IMR-90 (cell line): Measurements from ENCODE around the gene CHAT. TPM values are rescaled to one million over a fixed set of nuclear protein-coding genes. Genes with fewer than 3 reads are reported as not detected.

Experiments used
- ATAC-seq: fragments of 200-7000 bp; cut with Tn5 transposase; 2 replicates; pipeline ENCODE4 v1.9.1; 2020; ENCODE audit warnings: low read depth, mild to moderate bottlenecking, moderate library complexity
- BruUV-seq: library from RNA; stranded (reverse); fragments of 400-500 nt; replicated peaks from 2 replicates; lab custom pipeline; 2021; lab: Mats Ljungman, UMichigan
- CTCF ChIA-PET: fragments of 300-600 bp; formaldehyde crosslinking; extraction: SDS; loops from one replicate; lab custom pipeline; 2021; ENCODE audit warnings: antibody characterized with exemption; lab: Yijun Ruan, JAX
- POLR2A ChIA-PET: fragments of 300-600 bp; sonication (Branson Sonifier 250); formaldehyde crosslinking; loops from one replicate; lab custom pipeline; 2022; ENCODE audit warnings: antibody characterized with exemption; ENCODE audit not compliant: unreplicated experiment; lab: Charles Lee
- DNase-seq: peaks from one replicate; pipeline ENCODE4 v3.0.0; 2013
- H2AFZ ChIP-seq: replicated peaks from 2 replicates; pipeline ENCODE3; 2013; ENCODE audit warnings: low read length, mild to moderate bottlenecking; ENCODE audit not compliant: poor library complexity
- H2AK5ac ChIP-seq: 2 replicates; pipeline ENCODE4 v1.6.1; 2013; ENCODE audit warnings: low read depth, low read length, inconsistent platforms
- H2AK9ac ChIP-seq: replicated peaks from 2 replicates; pipeline ENCODE3; 2013; ENCODE audit warnings: mild to moderate bottlenecking, low read depth, low read length, moderate library complexity; ENCODE audit not compliant: poor library complexity
- H2BK120ac ChIP-seq: 2 replicates; pipeline ENCODE4 v1.6.1; 2013; ENCODE audit warnings: low read depth, low read length, inconsistent platforms
- H2BK15ac ChIP-seq: 3 replicates; pipeline ENCODE4 v1.6.1; 2013; ENCODE audit warnings: low read depth, low read length, inconsistent platforms
- H2BK20ac ChIP-seq: 2 replicates; pipeline ENCODE4 v1.6.1; 2013; ENCODE audit warnings: low read depth, mild to moderate bottlenecking, inconsistent platforms, low read length, moderate library complexity
- H2BK5ac ChIP-seq: 2 replicates; pipeline ENCODE4 v1.6.1; 2013; ENCODE audit warnings: mild to moderate bottlenecking, low read depth, low read length, inconsistent platforms; ENCODE audit not compliant: poor library complexity, severe bottlenecking
- H3K14ac ChIP-seq: replicated peaks from 2 replicates; pipeline ENCODE4 v1.6.1; 2013; ENCODE audit warnings: low read depth, low read length, inconsistent platforms
- H3K18ac ChIP-seq: 2 replicates; pipeline ENCODE4 v1.6.1; 2013; ENCODE audit warnings: low read depth, low read length, control low read depth
- H3K23ac ChIP-seq: 2 replicates; pipeline ENCODE4 v1.6.1; 2013; ENCODE audit warnings: low read depth, low read length, inconsistent platforms
- H3K27ac ChIP-seq: 2 replicates; pipeline ENCODE4 v1.5.1; 2013; ENCODE audit warnings: mild to moderate bottlenecking, control low read depth, low read length; ENCODE audit not compliant: insufficient read depth
- H3K27me3 ChIP-seq: 2 replicates; pipeline ENCODE4 v1.6.1; 2013; ENCODE audit warnings: low read length; ENCODE audit not compliant: control insufficient read depth, insufficient read depth
- H3K36me3 ChIP-seq: 2 replicates; pipeline ENCODE4 v1.6.1; 2013; ENCODE audit warnings: low read length, mixed read lengths; ENCODE audit not compliant: control insufficient read depth, insufficient read depth
- H3K4ac ChIP-seq: 2 replicates; pipeline ENCODE4 v1.6.1; 2013; ENCODE audit warnings: low read depth, low read length, inconsistent platforms
- H3K4me1 ChIP-seq: 2 replicates; pipeline ENCODE4 v1.6.1; 2013; ENCODE audit warnings: low read length, mixed read lengths; ENCODE audit not compliant: control insufficient read depth, insufficient read depth
- H3K4me2 ChIP-seq: 2 replicates; pipeline ENCODE4 v1.6.1; 2013; ENCODE audit warnings: low read depth, mild to moderate bottlenecking, control low read depth, low read length, moderate library complexity
- H3K4me3 ChIP-seq: 2 replicates; pipeline ENCODE4 v1.5.1; 2013; ENCODE audit warnings: low read depth, mild to moderate bottlenecking, control low read depth, low read length, moderate library complexity; ENCODE audit not compliant: insufficient read depth
- H3K56ac ChIP-seq: 2 replicates; pipeline ENCODE4 v1.6.1; 2013; ENCODE audit warnings: low read length, inconsistent platforms; ENCODE audit not compliant: insufficient read depth; ENCODE audit errors: extremely low read depth
- H3K79me1 ChIP-seq, 2 experiments: 2 replicates each; pipeline ENCODE4 v1.6.1; 2013; ENCODE audit warnings: low read length in 2 of 2, inconsistent platforms in 1 of 2, low read depth in 1 of 2
- H3K9ac ChIP-seq: 2 replicates; pipeline ENCODE4 v1.6.1; 2013; ENCODE audit warnings: low read depth, low read length, control low read depth
- H3K9me1 ChIP-seq: 2 replicates; pipeline ENCODE4 v1.6.1; 2013; ENCODE audit warnings: low read length, inconsistent platforms; ENCODE audit not compliant: insufficient read depth
- H3K9me3 ChIP-seq: 2 replicates; pipeline ENCODE4 v1.6.1; 2013; ENCODE audit warnings: low read length; ENCODE audit not compliant: control insufficient read depth, insufficient read depth
- H4K20me1 ChIP-seq: 2 replicates; pipeline ENCODE4 v1.6.1; 2013; ENCODE audit warnings: low read length, inconsistent platforms; ENCODE audit not compliant: insufficient read depth
- H4K5ac ChIP-seq: 2 replicates; pipeline ENCODE4 v1.6.1; 2013; ENCODE audit warnings: mild to moderate bottlenecking, low read depth, low read length, control low read depth
- H4K8ac ChIP-seq, 2 experiments: 2 replicates each; pipeline ENCODE4 v1.6.1; 2013; ENCODE audit warnings: low read depth in 2 of 2, low read length in 2 of 2, control low read depth in 1 of 2, inconsistent platforms in 1 of 2
- H4K91ac ChIP-seq: 2 replicates; pipeline ENCODE4 v1.6.1; 2013; ENCODE audit warnings: low read depth, low read length, inconsistent platforms; ENCODE audit not compliant: insufficient read depth
- CHD1 ChIP-seq: IDR thresholded peaks from 2 replicates; pipeline ENCODE4 v1.6.1; 2012; ENCODE audit warnings: low read depth, low read length, improper control_type of control experiment
- POLR2A ChIP-seq: IDR thresholded peaks from 2 replicates; pipeline ENCODE4 v1.6.1; 2012; ENCODE audit warnings: mild to moderate bottlenecking, low read depth, low read length
- RAD21 ChIP-seq: IDR thresholded peaks from 2 replicates; pipeline ENCODE4 v1.6.1; 2012; ENCODE audit warnings: low read length, improper control_type of control experiment
- SMC3 ChIP-seq: fragments of 150-350 bp; IDR thresholded peaks from 2 replicates; pipeline ENCODE4 v1.6.1; 2016; ENCODE audit warnings: low read depth, mild to moderate bottlenecking, antibody characterized with exemption, low read length, moderate library complexity
- WGBS, 2 experiments: methylation state at CpG; one replicate each; pipeline versions ENCODE4 v1.1.5 to v1.1.7; 2013; ENCODE audit warnings: missing lambda C conversion rate in 2 of 2; ENCODE audit not compliant: insufficient read length in 1 of 2; ENCODE audit errors: extremely low coverage in 2 of 2; 5-methylcytosine and 5-hydroxymethylcytosine counted together
- dilution Hi-C: fragments of 300-500 bp; cut with HindIII; formaldehyde crosslinking; loops from one replicate; pipeline ENCODE4 v1.14.3; 2018; ENCODE audit warnings: low sequenced_read_pairs; ENCODE audit not compliant: unreplicated experiment
- in situ Hi-C: fragments of 300-500 bp; cut with MboI; formaldehyde crosslinking; loops from 3 replicates; pipeline ENCODE4 v1.14.3; 2019; ENCODE audit warnings: low sequenced_read_pairs, inconsistent platforms, mixed read lengths
- intact Hi-C: fragments of 100-400 bp; cut with micrococcal nuclease; formaldehyde crosslinking; loops from 2 replicates; pipeline ENCODE4 v1.10.0; 2022
- polyA plus RNA-seq, 3 experiments: library from polyadenylated mRNA; depleted of rRNA; stranded (reverse); fragments of >200 nt; gene quantifications; 2 replicates each; pipeline ENCODE4 v1.2.3, GENCODE V29; 2012; ENCODE audit warnings: low replicate concordance in 1 of 3
- total RNA-seq: library from RNA; depleted of rRNA; stranded (reverse); fragments of >200 nt; gene quantifications from 2 replicates; pipeline ENCODE4 v1.2.3, GENCODE V29; 2012
- TF ChIP-seq, protein P1 (sequence below): fragments of 150-350 bp; IDR thresholded peaks from 2 replicates; pipeline ENCODE4 v1.6.1; 2017; ENCODE audit warnings: mild to moderate bottlenecking, antibody characterized with exemption, low read length, low read depth

CHAT gene
- total and polyA plus RNA-seq, 2 of the 4 experiments (the other 2 are of a cell fraction): not detected

DNA sequence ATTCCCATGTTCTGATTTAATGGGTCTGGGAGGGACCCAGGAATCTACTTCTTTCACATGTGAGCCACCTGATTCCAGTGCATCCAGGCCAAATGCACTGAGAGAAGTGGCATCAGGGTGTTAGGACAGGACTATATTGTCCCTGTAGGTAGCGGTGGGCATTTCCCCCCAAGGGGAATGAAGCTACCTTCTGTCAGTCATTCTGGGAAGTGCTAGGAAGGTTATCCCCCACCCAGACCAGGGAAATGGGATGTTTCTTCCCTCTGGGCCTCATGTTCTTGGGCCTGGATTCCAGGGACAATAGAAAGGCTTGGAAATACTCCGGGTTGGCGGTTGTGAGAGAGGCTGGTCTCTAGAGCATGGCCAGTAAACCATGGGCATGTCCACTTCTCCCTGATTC is 86.4 kb downstream of the CHAT start:
- Histone ChIP-seq H4K8ac (no peak overlapping the region), H3K4ac (no peak overlapping the region), H2BK15ac (no peak overlapping the region), H3K9me1 (no peaks in the 10 kb centered on the region), H3K18ac (no peak overlapping the region), H3K14ac (no peak overlapping the region), H2BK120ac (no peak overlapping the region), H3K27me3 (peaks cover 5% of the 10 kb centered on the region), H4K91ac (no peak overlapping the region), H2AFZ (no peak overlapping the region), H3K56ac (no peak overlapping the region), H3K36me3 (no peaks in the 10 kb centered on the region), H4K5ac (no peak overlapping the region), H3K9me3 (no peaks in the 10 kb centered on the region), H3K27ac (no peak overlapping the region), H2BK5ac (no peak overlapping the region), H2BK20ac (no peak overlapping the region), H2AK9ac (no peak overlapping the region), H3K23ac (no peak overlapping the region), H3K9ac (no peak overlapping the region), H3K4me1 (no peaks in the 10 kb centered on the region), H3K4me2 (no peak overlapping the region), H3K79me1 (no peaks in the 10 kb centered on the region), H3K4me3 (no peak overlapping the region), H2AK5ac (no peak overlapping the region), H4K20me1 (no peaks in the 10 kb centered on the region)
- no CpG with 5 or more reads among the region's 3 CpGs for WGBS, 2 experiments
- ChIA-PET CTCF (no interaction called here), POLR2A (no interaction called here)
- DNase-seq (no peak), ATAC-seq (no peak)
- dilution Hi-C loops (no loop called here), in situ Hi-C loops (no loop called here), intact Hi-C loops (no loop called here)
- BruUV-seq: no TSS peak
- TF ChIP-seq SMC3: no peak
- TF ChIP-seq POLR2A: no peak
- TF ChIP-seq, protein P1, sequence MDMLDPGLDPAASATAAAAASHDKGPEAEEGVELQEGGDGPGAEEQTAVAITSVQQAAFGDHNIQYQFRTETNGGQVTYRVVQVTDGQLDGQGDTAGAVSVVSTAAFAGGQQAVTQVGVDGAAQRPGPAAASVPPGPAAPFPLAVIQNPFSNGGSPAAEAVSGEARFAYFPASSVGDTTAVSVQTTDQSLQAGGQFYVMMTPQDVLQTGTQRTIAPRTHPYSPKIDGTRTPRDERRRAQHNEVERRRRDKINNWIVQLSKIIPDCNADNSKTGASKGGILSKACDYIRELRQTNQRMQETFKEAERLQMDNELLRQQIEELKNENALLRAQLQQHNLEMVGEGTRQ: no peak
- TF ChIP-seq CHD1: no peak
- TF ChIP-seq RAD21: no peak
